Aorta (tissue), 5 donors: Measurements from ENCODE around the gene CTTN. TPM values are rescaled to one million over a fixed set of nuclear protein-coding genes. Genes with fewer than 3 reads are reported as not detected.
"Not testable (repeated sequence)": the region's sequence is repeated elsewhere in the genome, so short reads cannot be mapped to it uniquely, and the experiment has no call there.

Experiments used
- ATAC-seq: fragments of 200-7000 bp; cut with Tn5 transposase; one replicate; pipeline ENCODE4 v1.9.1; 2022; ENCODE audit warnings: moderate library complexity; ENCODE audit not compliant: low FRiP score
- DNase-seq, 2 donors: peaks; one replicate each; pipeline ENCODE4 v3.0.0-alpha.2; 2020
- H3K27ac ChIP-seq, 2 donors: one replicate each; pipeline ENCODE4 v1.5.1; 2013; ENCODE audit warnings: low read length in 2 of 2, mild to moderate bottlenecking in 2 of 2, moderate library complexity in 2 of 2, control low read depth in 1 of 2, inconsistent platforms in 1 of 2, low read depth in 1 of 2
- H3K27me3 ChIP-seq, 2 donors: one replicate each; pipeline ENCODE4 v1.6.1; 2013; ENCODE audit warnings: control low read depth in 1 of 2, low read length in 1 of 2, mild to moderate bottlenecking in 1 of 2, moderate library complexity in 1 of 2; ENCODE audit not compliant: insufficient read depth in 2 of 2, control insufficient read depth in 1 of 2
- H3K36me3 ChIP-seq, 2 donors: one replicate each; pipeline ENCODE4 v1.6.1; 2013; ENCODE audit warnings: control low read depth in 1 of 2, low read length in 1 of 2, mild to moderate bottlenecking in 1 of 2; ENCODE audit not compliant: insufficient read depth in 2 of 2, control insufficient read depth in 1 of 2
- H3K4me1 ChIP-seq, 2 donors: one replicate each; pipeline ENCODE4 v1.6.1; 2013; ENCODE audit warnings: low read length in 2 of 2, control low read depth in 1 of 2, mild to moderate bottlenecking in 1 of 2, moderate library complexity in 1 of 2; ENCODE audit not compliant: insufficient read depth in 2 of 2, control insufficient read depth in 1 of 2
- H3K4me3 ChIP-seq, 2 donors: one replicate each; pipeline ENCODE4 v1.5.1; 2013; ENCODE audit warnings: low read length in 2 of 2, control low read depth in 1 of 2, mild to moderate bottlenecking in 1 of 2
- H3K9me3 ChIP-seq: one replicate; pipeline ENCODE4 v1.6.1; 2013; ENCODE audit warnings: mild to moderate bottlenecking, low read length; ENCODE audit not compliant: control insufficient read depth
- WGBS, 2 donors: extraction: QIAGEN DNeasy Blood & Tissue Kit; methylation state at CpG; one replicate each; pipeline ENCODE4 v1.1.7; 2013; 5-methylcytosine and 5-hydroxymethylcytosine counted together
- intact Hi-C, 2 donors: fragments of 100-400 bp; cut with DNase I; formaldehyde crosslinking; loops; one replicate each; pipeline versions ENCODE4 v1.14.2 to v1.15.0; 2022
- polyA plus RNA-seq, 2 donors: library from polyadenylated mRNA; stranded (reverse); fragments of 200-250 nt; gene quantifications; one replicate each; pipeline ENCODE4 v1.2.3, GENCODE V29; 2013
- total RNA-seq, 2 donors: library from RNA; stranded (reverse); fragmentation: NEBNext Ultra II Directional; extraction: Animal tissue kit (Norgen Biotek cat#: 25700); gene quantifications; one replicate each; pipeline ENCODE4 v1.2.1, GENCODE V29; 2021
- donor health status: healthy with polysubstance abuse.
- donor health status: Bipolar disorder and iron deficiency.
- donor health status: DM: no; HTN: no; CAD: no.
- donor health status: DM: no; HTN: no; CAD: no.
- donor health status: DM: yes; HTN: yes; CAD: no.

Gene CTTN
- total and polyA plus RNA-seq, 4 donors: 67.6 to 355 (median 285) TPM

- DNase-seq: no peak
- Histone ChIP-seq H3K4me1 (peaks cover 0 to 4% of the 10 kb centered on the region in 2 donors), H3K36me3 (no peaks in the 10 kb centered on the region), H3K9me3 (no peaks in the 10 kb centered on the region), H3K27ac (peak overlapping the region in 1 of 2 donors; percentile 74), H3K27me3 (no peaks in the 10 kb centered on the region), H3K4me3 (no peak overlapping the region)
- WGBS, 2 donors: 84 to 85% methylated on average over 8 of the region's 8 CpGs
- intact Hi-C loops: no loop called here
- no peak for ATAC-seq
These were observed 2.3 kb downstream of the CTTN start for GRCh38 chr11:70400643-70401042.

DNA sequence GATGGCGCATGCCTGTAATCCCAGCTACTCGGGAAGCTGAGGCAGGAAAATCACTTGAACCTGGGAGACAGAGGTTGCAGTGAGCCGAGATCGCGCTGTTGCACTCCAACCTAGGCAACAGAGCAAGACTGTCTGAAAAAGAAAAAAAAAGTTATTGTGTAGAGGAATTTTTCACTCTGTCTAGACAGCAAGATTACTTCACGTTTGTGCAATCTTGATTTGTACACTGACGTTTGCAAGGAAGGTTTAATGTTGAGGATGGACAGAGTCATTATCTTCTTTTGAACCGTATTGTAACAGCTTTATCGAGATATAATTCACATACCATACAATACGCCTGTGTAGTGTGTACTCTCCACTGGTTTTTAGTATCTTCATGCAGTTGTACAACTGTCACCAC, 3.7 kb downstream of the CTTN start:
- H3K27me3 ChIP-seq: no peaks in the 10 kb centered on the region
- intact Hi-C loops: no loop called here
- H3K4me1 ChIP-seq: peaks cover 0 to 4% of the 10 kb centered on the region in 2 donors
- no peak overlapping the region for H3K27ac ChIP-seq
- DNase-seq: no peak
- peaks cover 0 to 1% of the 10 kb centered on the region in 2 donors for H3K36me3 ChIP-seq
- no peak for ATAC-seq
- H3K9me3 ChIP-seq: no peaks in the 10 kb centered on the region
- H3K4me3 ChIP-seq: no peak overlapping the region
- 75 to 79% methylated on average over 10 of the region's 10 CpGs for WGBS, 2 donors

DNA sequence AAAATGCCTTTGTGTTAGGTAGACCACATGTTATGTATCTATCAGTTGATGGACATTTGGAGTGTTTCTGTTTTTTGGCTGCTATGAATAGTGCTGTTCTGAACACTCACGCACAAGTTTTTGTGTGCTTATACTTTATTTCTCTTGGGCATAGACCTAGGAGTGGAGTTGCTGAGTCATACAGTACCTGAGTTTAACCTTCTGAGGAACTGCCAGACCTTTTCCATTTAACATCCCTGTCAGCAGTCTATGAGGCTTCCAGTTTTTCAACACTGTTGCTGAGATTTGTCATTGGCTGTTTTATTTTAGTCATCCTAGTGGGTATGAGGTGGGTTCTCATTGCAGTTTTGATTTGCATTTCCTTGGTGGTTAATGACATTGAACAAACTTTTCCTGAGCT, 4.4 kb downstream of the CTTN start:
- Histone ChIP-seq H3K27me3 (no peaks in the 10 kb centered on the region), H3K27ac (no peak overlapping the region), H3K4me1 (peaks cover 0 to 4% of the 10 kb centered on the region in 2 donors), H3K9me3 (no peaks in the 10 kb centered on the region), H3K4me3 (no peak overlapping the region), H3K36me3 (peaks cover 0 to 6% of the 10 kb centered on the region in 2 donors)
- WGBS, 2 donors: 3 to 9% methylated on average over 1 of the region's 1 CpG
- ATAC-seq: no peak
- DNase-seq: no peak
- intact Hi-C loops: no loop called here

GRCh38 chr11:70404244-70404643, 5.9 kb downstream of the CTTN start:
- WGBS, 2 donors: 86% methylated on average over 11 of the region's 11 CpGs
- Histone ChIP-seq H3K27me3 (no peaks in the 10 kb centered on the region), H3K27ac (no peak overlapping the region), H3K4me3 (no peak overlapping the region), H3K4me1 (peaks cover 0 to 4% of the 10 kb centered on the region in 2 donors), H3K36me3 (peaks cover 0 to 6% of the 10 kb centered on the region in 2 donors), H3K9me3 (no peaks in the 10 kb centered on the region)
- ATAC-seq (no peak), DNase-seq (no peak)
- intact Hi-C loops: no loop called here

DNA sequence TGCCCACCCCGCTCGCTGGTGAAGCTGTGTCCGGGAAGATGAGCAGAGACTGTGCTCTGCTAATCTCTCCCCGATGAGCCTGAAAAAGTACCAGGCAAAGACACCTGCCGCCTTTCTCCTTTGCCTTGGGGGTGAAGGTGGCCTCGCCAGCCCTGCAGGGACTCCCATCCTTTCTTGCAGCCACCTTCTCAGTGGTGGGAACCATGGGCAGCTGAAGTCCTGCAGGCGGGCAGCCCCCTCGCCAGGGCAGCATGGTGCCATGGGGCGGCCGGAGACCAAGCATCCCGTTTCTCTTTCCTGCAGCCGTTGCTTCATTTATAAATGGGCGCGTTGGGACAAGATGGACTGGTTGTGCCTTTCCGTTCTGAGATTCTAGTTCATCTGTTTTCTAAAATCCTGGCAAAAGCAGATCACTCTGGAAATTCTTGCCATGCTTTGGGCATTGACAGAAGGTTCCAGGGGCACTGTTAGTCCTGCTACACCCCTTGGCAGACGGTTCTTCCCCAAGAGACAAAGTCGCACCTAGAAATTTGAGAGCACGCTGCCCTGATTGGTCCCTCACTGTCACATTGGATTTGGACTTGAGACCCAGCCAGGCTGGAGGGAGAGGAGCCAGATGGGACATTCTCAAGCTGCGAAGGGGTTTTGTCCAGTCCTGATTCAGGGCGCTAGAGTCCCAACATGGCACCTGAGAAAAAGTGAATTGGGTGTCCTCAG, 7.5 kb downstream of the CTTN start:
- Histone ChIP-seq H3K4me1 (peaks cover 0 to 1% of the 10 kb centered on the region in 2 donors), H3K36me3 (peaks cover 3 to 15% of the 10 kb centered on the region in 2 donors), H3K27me3 (no peaks in the 10 kb centered on the region), H3K27ac (no peak overlapping the region), H3K4me3 (no peak overlapping the region), H3K9me3 (no peaks in the 10 kb centered on the region)
- DNase-seq (no peak), ATAC-seq (no peak)
- intact Hi-C loops: no loop called here
- 91% methylated on average over 20 of the region's 20 CpGs for WGBS, 2 donors

DNA sequence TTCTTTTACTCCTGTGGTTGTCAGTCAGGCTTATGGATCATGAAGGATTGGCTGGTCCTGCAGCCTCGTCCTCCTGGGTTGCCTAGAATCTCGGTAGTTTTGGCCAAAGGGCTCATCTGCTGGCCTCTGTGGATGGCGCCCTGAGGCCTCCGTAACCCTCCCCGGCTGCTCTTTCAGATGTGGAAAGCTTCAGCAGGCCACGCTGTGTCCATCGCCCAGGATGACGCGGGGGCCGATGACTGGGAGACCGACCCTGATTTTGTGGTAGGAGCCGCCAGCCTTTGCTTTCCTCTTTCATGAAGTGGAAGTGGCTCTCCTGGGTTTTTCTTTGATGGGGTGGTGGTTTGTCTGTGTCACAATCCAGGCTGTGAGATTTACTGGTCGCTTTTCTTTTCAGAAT, 8.8 kb downstream of the CTTN start:
- no peak overlapping the region for H3K4me3 ChIP-seq
- intact Hi-C loops: no loop called here
- no peaks in the 10 kb centered on the region for H3K4me1 ChIP-seq
- H3K27me3 ChIP-seq: no peaks in the 10 kb centered on the region
- H3K36me3 ChIP-seq: peaks cover 3 to 21% of the 10 kb centered on the region in 2 donors
- H3K27ac ChIP-seq: no peak overlapping the region
- ATAC-seq (no peak), DNase-seq (no peak)
- no peaks in the 10 kb centered on the region for H3K9me3 ChIP-seq
- 88 to 94% methylated on average over 13 of the region's 13 CpGs for WGBS, 2 donors

DNA sequence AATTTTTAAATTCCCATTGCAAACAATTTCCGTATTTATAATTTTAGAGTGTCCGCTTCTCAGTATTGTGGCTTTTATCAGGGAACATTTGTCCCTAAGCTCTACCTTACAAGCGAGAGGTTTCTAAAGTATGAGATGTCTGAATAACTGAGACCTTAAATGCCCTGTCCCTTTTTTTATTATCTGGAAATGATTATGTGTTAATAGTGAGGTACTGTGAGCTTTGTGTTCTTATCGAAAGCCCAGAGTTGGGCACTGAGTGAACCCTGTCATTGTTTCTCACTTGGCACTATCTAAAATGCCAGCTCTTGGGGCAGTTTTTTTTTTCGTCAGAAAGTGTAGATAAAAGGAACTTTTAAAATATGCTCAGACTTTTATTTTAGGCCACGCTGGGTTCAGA, 9.5 kb downstream of the CTTN start:
- H3K27ac ChIP-seq: no peak overlapping the region
- no peaks in the 10 kb centered on the region for H3K4me1 ChIP-seq
- WGBS, 2 donors: 89 to 90% methylated on average over 6 of the region's 6 CpGs
- intact Hi-C loops: no loop called here
- H3K36me3 ChIP-seq: peaks cover 3 to 21% of the 10 kb centered on the region in 2 donors
- DNase-seq: no peak
- H3K4me3 ChIP-seq: no peak overlapping the region
- no peak for ATAC-seq
- H3K9me3 ChIP-seq: no peaks in the 10 kb centered on the region
- no peaks in the 10 kb centered on the region for H3K27me3 ChIP-seq

GRCh38 chr11:70408326-70408725, 10.0 kb downstream of the CTTN start:
- peaks cover 3 to 22% of the 10 kb centered on the region in 2 donors for H3K36me3 ChIP-seq
- ATAC-seq, H3K4me1 ChIP-seq, intact Hi-C loops, DNase-seq, H3K4me3 ChIP-seq, H3K9me3 ChIP-seq, H3K27ac ChIP-seq, H3K27me3 ChIP-seq: not testable (repeated sequence)
- WGBS, 2 donors: 93 to 95% methylated on average over 4 of the region's 4 CpGs

DNA sequence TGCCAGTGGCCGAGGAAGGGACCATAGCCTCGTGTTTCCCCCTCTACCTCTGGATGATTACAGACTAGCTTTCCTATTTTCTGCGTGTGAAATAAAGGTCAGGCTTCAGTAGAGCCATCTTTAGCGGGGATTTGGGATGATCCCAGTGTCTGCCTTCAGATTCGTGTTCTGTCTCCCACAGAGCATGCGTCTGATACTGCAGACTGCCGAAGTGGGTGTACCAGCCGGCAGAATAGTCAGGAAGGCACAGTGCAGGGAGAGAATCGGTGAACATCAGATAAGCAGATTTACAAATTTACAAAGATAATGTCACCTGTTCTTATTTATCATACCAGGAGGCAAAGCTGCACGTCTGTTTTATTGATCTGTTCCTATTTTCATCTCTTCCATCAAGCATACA, 11.1 kb downstream of the CTTN start:
- no peaks in the 10 kb centered on the region for H3K4me1 ChIP-seq
- no peaks in the 10 kb centered on the region for H3K27me3 ChIP-seq
- no peaks in the 10 kb centered on the region for H3K9me3 ChIP-seq
- 86 to 87% methylated on average over 10 of the region's 10 CpGs for WGBS, 2 donors
- DNase-seq (no peak), ATAC-seq (no peak)
- H3K36me3 ChIP-seq: peaks cover 3 to 26% of the 10 kb centered on the region in 2 donors
- H3K4me3 ChIP-seq: no peak overlapping the region
- H3K27ac ChIP-seq: no peak overlapping the region
- intact Hi-C loops: no loop called here
